ENCODE data around the gene LGSN. TPM values are rescaled to one million over a fixed set of nuclear protein-coding genes. Genes with fewer than 3 reads are reported as not detected.

The LGSN gene
- total and polyA plus RNA-seq, 2 donors (not counting 3 experiments of a cell fraction or from before 2014, with no cell fraction given), result not detected

- dilution Hi-C loops (cut with MboI; ENCODE audit: extremely low pct_ligation_motif_present, low sequenced_read_pairs) (no loop called here), intact Hi-C loops (cut with micrococcal nuclease) (loop anchor here (2.0 kb wide), 1 partner anchor 450 kb away; no protein-coding TSS in a partner anchor)
- TF ChIP-seq GATA2 (IDR thresholded peaks at IDR 0.05; ENCODE audit: insufficient read depth, insufficient read length, low read depth, low read length) (no peak), POLR2AphosphoS5 (IDR thresholded peaks at IDR 0.05; ENCODE audit: insufficient read depth, low read depth, low read length) (no peak), CTCF (IDR thresholded peaks at IDR 0.05; ENCODE audit: extremely low read depth in 1 of 2, insufficient read depth in 1 of 2, low read depth in 1 of 2, low read length in 2 of 2) (no peak), EZH2 (IDR thresholded peaks at IDR 0.05; ENCODE audit: borderline replicate concordance, low read depth, low read length, severe bottlenecking) (no peak), FOS (IDR thresholded peaks at IDR 0.05; ENCODE audit: borderline replicate concordance, insufficient read depth, low read length) (no peak), POLR2A (IDR thresholded peaks at IDR 0.05; ENCODE audit: low read depth, low read length) (no peak)
- Histone ChIP-seq H3K27ac (ENCODE audit: insufficient read depth, low read depth, low read length) (no peak overlapping the region), H3K36me3 (ENCODE audit: control insufficient read depth in 2 of 2, extremely low read depth in 1 of 2, insufficient read depth in 2 of 2, low read length in 2 of 2) (no peaks in the 10 kb centered on the region), H3K4me1 (ENCODE audit: control insufficient read depth, extremely low read depth, insufficient read depth, low read length) (peaks cover 26% of the 10 kb centered on the region), H3K9me1 (replicated peaks; ENCODE audit: control insufficient read depth, extremely low read depth, insufficient read depth, low read length) (no peaks in the 10 kb centered on the region), H3K79me2 (ENCODE audit: control insufficient read depth, insufficient read depth, low read length) (no peaks in the 10 kb centered on the region), H3K9ac (replicated peaks; ENCODE audit: extremely low read depth, insufficient read depth, low read length) (no peak overlapping the region), H2AFZ (ENCODE audit: low read depth, low read length) (peak overlapping the region; percentile 69), H3K9me3 (replicated peaks; ENCODE audit: control insufficient read depth, insufficient read depth, low read length) (no peaks in the 10 kb centered on the region), H4K20me1 (replicated peaks; ENCODE audit: control insufficient read depth, extremely low read depth, insufficient read depth, low read length) (no peaks in the 10 kb centered on the region), H3K27me3 (ENCODE audit: control insufficient read depth in 2 of 2, insufficient read depth in 2 of 2, low read length in 2 of 2) (no peaks in the 10 kb centered on the region), H3K4me3 (replicated peaks in 1 of 3; ENCODE audit: insufficient read depth in 1 of 3, low read depth in 1 of 3, low read length in 3 of 3) (no peak overlapping the region), H3K4me2 (ENCODE audit: insufficient read depth, low read length) (no peak overlapping the region)
- ChIA-PET POLR2A (no interaction called here), CTCF (interaction anchor here (0.6 to 7.6 kb wide), 20 partner anchors 30 to 978 kb away, joined by 3 to 183 read pairs (median 5); partner anchors contain the start of gene PHF3)
- DNase-seq (ENCODE audit: low read depth, low spot score) (no peak), FAIRE-seq (no peak)
- no TSS peak for BruUV-seq (replicated peaks)
These were observed 33.5 kb upstream of the LGSN start for GRCh38 chr6:63353286-63353630.
